ENCODE measurements around the gene TOR1A. TPM values are rescaled to one million over a fixed set of nuclear protein-coding genes. Genes with fewer than 3 reads are reported as not detected.

TOR1A gene
- total RNA-seq, 1 donor from 2014 or later: 36.2 TPM

DNA sequence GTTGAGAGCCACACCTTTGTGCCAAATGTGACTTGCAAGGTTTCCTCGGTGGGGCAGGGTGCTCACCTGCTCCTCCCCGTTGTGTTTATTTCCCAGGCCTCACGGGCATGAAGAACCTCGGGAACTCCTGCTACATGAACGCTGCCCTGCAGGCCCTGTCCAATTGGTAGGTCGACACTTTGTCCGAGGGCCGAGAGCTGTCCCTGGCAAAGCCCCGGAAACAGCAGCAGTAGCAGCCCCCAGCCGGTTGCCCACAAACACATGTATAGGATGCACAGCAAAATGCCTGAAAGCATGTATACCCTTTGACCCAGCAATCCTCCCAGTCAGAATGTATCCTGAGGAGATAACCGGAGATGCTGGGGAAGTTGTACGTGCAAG lies 37.5 kb upstream of the TOR1A start:
- H3K4me3 Mint-ChIP-seq: no peak overlapping the region
- no peak overlapping the region for H3K27ac Mint-ChIP-seq

GRCh38 chr9:129860653-129861446 lies 36.9 kb upstream of the TOR1A start:
- Mint-ChIP-seq H3K27ac (no peak overlapping the region), H3K9me3 (no peaks in the 10 kb centered on the region), H3K27me3 (no peaks in the 10 kb centered on the region), H3K4me3 (no peak overlapping the region), H3K36me3 (peaks cover 15% of the 10 kb centered on the region), H3K4me1 (ENCODE audit: unreplicated experiment) (no peaks in the 10 kb centered on the region)
- TF ChIP-seq, protein P1, sequence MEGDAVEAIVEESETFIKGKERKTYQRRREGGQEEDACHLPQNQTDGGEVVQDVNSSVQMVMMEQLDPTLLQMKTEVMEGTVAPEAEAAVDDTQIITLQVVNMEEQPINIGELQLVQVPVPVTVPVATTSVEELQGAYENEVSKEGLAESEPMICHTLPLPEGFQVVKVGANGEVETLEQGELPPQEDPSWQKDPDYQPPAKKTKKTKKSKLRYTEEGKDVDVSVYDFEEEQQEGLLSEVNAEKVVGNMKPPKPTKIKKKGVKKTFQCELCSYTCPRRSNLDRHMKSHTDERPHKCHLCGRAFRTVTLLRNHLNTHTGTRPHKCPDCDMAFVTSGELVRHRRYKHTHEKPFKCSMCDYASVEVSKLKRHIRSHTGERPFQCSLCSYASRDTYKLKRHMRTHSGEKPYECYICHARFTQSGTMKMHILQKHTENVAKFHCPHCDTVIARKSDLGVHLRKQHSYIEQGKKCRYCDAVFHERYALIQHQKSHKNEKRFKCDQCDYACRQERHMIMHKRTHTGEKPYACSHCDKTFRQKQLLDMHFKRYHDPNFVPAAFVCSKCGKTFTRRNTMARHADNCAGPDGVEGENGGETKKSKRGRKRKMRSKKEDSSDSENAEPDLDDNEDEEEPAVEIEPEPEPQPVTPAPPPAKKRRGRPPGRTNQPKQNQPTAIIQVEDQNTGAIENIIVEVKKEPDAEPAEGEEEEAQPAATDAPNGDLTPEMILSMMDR (conservative IDR thresholded peaks at IDR 0.05): no peak
- DNase-seq (ENCODE audit: extremely low spot score, unreplicated experiment): no peak

More for the DNA sequence above, 37.5 kb upstream of the TOR1A start:
- no peak for DNase-seq (ENCODE audit: extremely low spot score, unreplicated experiment)
- H3K4me1 Mint-ChIP-seq (ENCODE audit: unreplicated experiment): no peaks in the 10 kb centered on the region
- TF ChIP-seq, protein P1 (conservative IDR thresholded peaks at IDR 0.05): no peak
- H3K36me3 Mint-ChIP-seq: peaks cover 15% of the 10 kb centered on the region
- no peaks in the 10 kb centered on the region for H3K9me3 Mint-ChIP-seq
- H3K27me3 Mint-ChIP-seq: no peaks in the 10 kb centered on the region

GRCh38 chr9:129858167-129858962 lies 34.4 kb upstream of the TOR1A start:
- H3K9me3 Mint-ChIP-seq: no peaks in the 10 kb centered on the region
- DNase-seq (ENCODE audit: extremely low spot score, unreplicated experiment): no peak
- no peaks in the 10 kb centered on the region for H3K27me3 Mint-ChIP-seq
- no peak overlapping the region for H3K27ac Mint-ChIP-seq
- H3K4me1 Mint-ChIP-seq (ENCODE audit: unreplicated experiment): no peaks in the 10 kb centered on the region
- H3K4me3 Mint-ChIP-seq: no peak overlapping the region
- H3K36me3 Mint-ChIP-seq: peaks cover 17% of the 10 kb centered on the region
- TF ChIP-seq, protein P1 (conservative IDR thresholded peaks at IDR 0.05): no peak

DNA sequence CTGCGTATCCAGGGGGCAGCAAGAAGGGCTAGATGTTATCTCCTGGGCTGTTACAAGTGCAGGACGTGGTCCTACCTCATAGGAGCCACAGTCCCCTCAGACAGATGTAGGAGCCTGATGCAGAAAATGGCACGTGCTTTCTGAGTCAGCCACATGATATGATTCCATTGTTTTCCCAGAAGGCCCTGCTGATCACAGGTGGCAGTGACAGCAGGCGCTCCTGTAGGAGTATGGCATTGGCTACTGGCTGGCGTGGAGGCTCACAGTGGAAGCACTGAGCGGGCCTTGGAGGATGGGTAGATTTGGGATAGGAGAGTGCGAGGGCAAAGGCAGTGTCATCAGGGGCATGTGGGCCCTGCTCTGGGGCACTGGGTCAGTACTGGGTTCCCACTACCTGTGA lies 33.3 kb upstream of the TOR1A start:
- Mint-ChIP-seq H3K36me3 (peaks cover 22% of the 10 kb centered on the region), H3K27me3 (no peaks in the 10 kb centered on the region), H3K9me3 (no peaks in the 10 kb centered on the region), H3K27ac (no peak overlapping the region), H3K4me1 (ENCODE audit: unreplicated experiment) (peaks cover 11% of the 10 kb centered on the region), H3K4me3 (no peak overlapping the region)
- DNase-seq (ENCODE audit: extremely low spot score, unreplicated experiment): no peak
- TF ChIP-seq, protein P1 (conservative IDR thresholded peaks at IDR 0.05): no peak

DNA sequence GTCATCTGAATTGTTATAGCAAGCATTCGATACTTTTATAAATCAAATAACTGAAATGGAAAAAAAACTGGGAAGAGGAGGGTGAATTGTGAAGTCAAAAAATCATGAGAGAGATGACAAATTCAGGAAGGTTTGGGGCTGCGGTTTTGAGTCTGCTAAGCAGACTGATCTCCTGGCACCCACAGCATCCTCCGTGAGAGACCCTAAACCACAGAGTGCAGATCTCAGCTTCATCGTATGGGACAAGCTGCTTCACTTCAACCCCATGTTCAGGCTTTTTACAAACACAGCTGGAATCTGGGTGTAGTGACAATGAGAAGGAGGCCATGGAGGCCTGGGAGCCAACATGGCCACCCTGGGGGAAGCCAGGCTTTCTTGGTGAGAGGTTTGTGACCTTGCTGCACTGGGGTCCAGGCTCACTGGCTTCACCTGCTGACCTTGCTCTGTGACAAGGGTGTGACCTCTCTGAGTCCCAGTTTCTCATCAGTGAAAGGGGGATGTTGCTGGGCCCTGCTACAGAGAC lies 30.7 kb upstream of the TOR1A start:
- no peak overlapping the region for H3K4me3 Mint-ChIP-seq
- peaks cover 21% of the 10 kb centered on the region for H3K4me1 Mint-ChIP-seq (ENCODE audit: unreplicated experiment)
- H3K27me3 Mint-ChIP-seq: no peaks in the 10 kb centered on the region
- H3K27ac Mint-ChIP-seq: no peak overlapping the region
- TF ChIP-seq, protein P1 (conservative IDR thresholded peaks at IDR 0.05): no peak
- H3K9me3 Mint-ChIP-seq: no peaks in the 10 kb centered on the region
- DNase-seq (ENCODE audit: extremely low spot score, unreplicated experiment): no peak
- H3K36me3 Mint-ChIP-seq: peaks cover 27% of the 10 kb centered on the region

Measured in type B pancreatic cell (in vitro differentiated cells).